Esophagus squamous epithelium (tissue), 4 donors: ENCODE results near the gene CLCF1.

ENCODE experiments used
- CTCF ChIP-seq, 6 experiments: fragments of 450-650 bp in 4 of 6; fragments of 200-600 bp in 2 of 6; sonication (generic) in 2 of 6; IDR thresholded peaks; one replicate each; pipeline ENCODE4 v1.5.1; 2016 to 2019; ENCODE audit warnings: antibody characterized with exemption in 6 of 6, mild to moderate bottlenecking in 4 of 6, moderate library complexity in 4 of 6
- POLR2A ChIP-seq, 4 donors: fragments of 450-650 bp; IDR thresholded peaks; one replicate each; pipeline ENCODE4 v1.6.1; 2017; ENCODE audit warnings: antibody characterized with exemption in 4 of 4, mild to moderate bottlenecking in 4 of 4, moderate library complexity in 3 of 4

DNA sequence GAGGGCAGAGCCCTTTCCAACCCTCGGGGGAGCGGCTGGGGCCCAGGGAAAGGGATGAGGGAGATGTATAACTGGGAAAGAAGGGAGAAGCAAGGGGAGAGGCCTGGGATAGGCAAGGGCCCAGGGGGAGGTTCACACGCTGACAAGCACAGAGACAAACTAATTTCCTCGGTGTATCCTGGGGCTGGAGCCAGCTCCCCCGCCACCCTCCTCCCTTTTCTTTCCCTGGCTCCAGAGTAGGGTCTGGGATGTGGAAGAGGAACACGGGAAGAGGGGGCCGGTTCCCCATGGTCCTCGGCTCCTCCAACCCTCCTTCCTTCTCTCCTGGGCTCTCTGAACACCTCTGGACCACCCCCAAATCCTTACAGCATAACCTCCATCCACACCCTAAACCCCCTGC is 6.9 kb downstream of the CLCF1 start:
- TF ChIP-seq CTCF (IDR thresholded peaks at IDR 0.05) (no peak), POLR2A (IDR thresholded peaks at IDR 0.05) (no peak)
